DMS153 treated with DMSO at 0.1 percent for 48 hours (cell line): ENCODE measurements around the gene PLEK.
"Not testable (repeated sequence)": the region's sequence is repeated elsewhere in the genome, so short reads cannot be mapped to it uniquely, and the experiment has no call there.

ENCODE experiments used
- DNase-seq: peaks from one replicate; lab custom pipeline; 2025; ENCODE audit not compliant: unreplicated experiment; lab: John Stamatoyannopoulos, UW

The PLEK gene

DNA sequence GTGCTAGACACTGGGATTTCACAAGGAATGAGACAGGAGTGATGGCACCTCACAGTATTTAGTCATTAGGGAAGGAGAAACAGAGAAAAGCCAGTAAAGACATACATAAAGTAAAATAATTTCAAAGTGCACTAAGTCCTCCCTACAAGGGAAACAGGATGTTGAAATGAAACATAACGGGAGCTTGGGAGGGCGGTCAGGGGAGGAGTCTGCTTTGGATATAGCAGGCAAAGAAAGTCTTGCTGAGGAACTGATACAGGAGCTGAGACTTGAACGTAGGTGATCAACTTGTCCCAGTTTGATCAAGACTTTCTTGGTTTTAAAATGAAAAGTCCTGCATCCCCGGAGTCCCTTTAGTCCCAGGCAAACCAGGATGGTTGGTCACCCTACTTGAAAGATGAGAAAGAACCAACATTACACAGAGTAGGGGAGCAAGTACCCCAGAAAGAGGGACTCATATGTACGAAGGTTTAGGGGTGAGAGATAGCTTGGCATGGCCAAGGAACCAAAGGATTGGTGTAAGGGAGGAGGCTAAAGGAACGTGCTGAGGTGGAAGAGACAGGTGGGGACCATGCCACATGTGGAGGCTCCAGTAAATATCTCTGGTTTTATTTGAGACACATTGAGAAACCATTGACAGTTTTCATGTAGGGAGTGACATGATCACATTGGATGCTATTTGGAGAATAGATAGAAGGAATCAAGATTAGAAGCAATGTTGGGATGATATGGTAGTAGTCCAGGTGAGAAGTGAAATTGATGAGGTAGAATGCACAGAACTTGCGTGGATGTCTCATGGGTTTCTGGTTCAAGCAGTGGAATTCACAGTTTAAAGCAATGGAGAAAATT is 73.6 kb downstream of the PLEK start:
- DNase-seq: no peak

- DNase-seq: peak; percentile 88
Measured at GRCh38 chr2:68441179-68441993, 76.3 kb downstream of the PLEK start.

DNA sequence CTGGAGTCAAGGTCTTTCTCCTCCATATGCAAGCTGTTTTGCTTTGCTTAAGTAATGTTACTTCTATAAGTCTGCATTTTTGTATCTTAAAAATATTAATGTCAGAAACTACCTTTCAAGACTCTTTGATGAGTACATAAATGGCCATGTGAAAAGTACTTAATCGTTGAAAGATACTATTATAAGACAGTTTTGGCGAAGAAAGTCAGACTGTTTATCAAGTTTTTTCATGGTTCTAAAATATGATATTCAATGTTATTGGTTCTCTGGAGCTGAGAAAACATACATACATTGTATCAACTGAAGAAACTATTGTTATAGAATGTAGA is 76.9 kb downstream of the PLEK start:
- no peak for DNase-seq

DNA sequence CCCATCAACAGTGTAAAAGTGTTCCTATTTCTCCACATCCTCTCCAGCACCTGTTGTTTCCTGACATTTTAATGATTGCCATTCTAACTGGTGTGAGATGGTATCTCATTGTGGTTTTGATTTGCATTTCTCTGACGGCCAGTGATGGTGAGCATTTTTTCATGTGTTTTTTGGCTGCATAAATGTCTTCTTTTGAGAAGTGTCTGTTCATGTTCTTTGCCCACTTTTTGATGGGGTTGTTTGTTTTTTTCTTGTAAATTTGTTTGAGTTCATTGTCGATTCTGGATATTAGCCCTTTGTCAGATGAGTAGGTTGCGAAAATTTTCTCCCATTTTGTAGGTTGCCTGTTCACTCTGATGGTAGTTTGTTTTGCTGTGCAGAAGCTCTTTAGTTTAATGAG is 81.3 kb downstream of the PLEK start:
- not testable (repeated sequence) for DNase-seq
